GM19395 (cell line): Measurements from ENCODE around the gene MKRN2OS.

Source experiments
- ATAC-seq: cut with Tn5 transposase; IDR thresholded peaks from one replicate; pipeline ENCODE4 v1.9.1; 2021; ENCODE audit warnings: mild to moderate bottlenecking, moderate library complexity; ENCODE audit not compliant: unreplicated experiment

The MKRN2OS gene, protein sequence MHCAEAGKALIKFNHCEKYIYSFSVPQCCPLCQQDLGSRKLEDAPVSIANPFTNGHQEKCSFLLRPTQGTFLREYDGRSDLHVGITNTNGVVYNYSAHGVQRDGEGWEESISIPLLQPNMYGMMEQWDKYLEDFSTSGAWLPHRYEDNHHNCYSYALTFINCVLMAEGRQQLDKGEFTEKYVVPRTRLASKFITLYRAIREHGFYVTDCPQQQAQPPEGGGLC

GRCh38 chr3:12545473-12545791 is at the start of gene MKRN2OS:
TSS of gene MKRN2OS (minus strand) at chr3:12545499. CDS start at chr3:12545464, 35 bp downstream.
- no peak for ATAC-seq

GRCh38 chr3:12593473-12593872 is 48.2 kb upstream of the MKRN2OS start:
- no peak for ATAC-seq

DNA sequence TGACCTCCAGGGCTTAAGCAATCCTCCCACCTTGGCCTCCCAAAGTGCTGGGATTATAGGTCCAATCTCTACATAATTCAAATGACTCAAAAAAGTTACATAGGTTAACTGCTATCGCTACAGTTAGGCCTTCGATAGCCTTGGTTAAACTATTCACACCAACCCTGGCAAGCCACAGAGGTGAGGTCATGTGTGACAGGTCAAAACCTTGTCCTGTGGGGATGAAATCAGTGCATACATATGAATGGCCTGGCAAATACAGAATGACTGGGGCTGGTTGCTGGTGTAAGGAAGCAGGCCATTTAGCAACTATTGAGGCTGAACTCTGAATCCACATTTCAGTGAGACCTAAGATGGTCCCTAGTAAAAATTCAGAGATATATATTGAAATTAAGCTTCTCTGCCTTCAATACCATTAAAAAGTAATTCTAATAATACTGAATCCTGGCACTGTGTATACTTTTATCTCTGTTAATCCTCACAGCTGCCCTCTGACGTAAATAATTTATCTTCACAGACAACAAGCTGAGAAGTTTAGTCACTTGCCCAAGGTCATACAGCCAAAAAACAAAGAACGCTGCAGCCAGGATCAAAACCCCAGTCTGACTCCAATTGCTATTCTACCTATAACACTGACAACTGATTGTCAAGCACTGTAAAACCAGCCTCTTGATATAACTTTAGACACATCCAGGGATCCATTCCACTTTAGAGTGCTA is 46.9 kb upstream of the MKRN2OS start:
- ATAC-seq = no peak

DNA sequence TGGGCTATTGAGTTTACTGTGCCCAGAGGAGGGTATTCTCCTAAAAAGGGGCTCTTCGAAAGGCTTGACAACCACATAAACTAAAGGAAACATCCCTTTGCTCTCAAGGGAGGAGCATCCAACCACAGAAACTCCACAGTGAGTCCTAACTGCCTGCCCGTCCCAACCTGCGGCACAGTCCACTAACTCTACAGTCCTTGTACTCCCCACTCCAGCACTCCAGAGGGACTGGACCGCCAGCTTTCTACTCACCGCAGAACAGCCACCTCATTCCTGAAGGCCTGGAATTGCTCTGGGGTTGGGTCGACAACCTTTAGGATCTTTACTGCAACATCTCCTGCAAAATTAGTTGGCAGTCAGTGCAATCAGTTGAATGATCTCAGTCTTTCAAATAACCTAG is 46.2 kb upstream of the MKRN2OS start:
- no peak for ATAC-seq

- no peak for ATAC-seq
Measured at GRCh38 chr3:12590096-12590495, 44.8 kb upstream of the MKRN2OS start.

DNA sequence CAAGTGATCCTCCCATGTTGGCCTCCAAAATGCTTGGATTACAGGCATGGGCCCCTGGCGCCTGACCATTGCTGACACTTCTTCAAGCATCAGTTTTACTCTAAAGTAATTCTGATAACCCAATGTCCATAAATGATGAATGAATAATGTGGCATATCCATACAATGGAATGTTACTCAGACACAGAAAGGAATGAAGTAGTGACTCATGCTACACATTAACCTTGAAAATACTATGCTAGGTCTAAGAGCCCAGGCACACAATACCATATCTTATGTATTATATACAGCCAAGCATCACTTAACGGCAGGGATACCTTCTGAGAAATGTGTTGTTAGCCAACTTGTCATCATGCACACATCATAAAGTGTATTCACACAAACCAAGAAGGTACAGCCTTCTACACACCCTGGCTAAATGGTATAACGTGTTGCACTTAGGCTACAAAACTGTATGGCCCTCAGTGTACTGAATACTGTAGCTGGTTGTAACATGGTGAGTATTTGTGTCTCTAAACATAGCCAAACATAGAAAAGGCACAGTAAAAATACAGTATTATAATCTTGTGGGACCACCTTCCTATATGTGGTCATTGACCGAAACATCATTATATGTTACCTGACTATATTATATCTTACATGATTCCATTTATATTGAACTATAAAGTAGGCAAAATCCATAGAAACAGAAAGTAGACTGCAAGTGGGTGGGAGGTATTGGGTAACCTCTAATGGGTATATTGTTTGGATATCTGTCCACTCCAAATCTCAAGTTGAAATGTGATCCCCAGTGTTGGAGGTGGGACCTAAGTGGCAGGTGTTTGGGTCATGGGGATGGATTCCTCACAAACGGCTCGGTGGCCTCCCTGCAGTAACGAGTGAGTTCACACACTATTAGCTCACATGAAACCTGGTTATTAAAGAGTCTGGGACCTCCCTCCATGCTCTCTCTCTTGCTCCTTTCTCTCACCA is 43.0 kb upstream of the MKRN2OS start:
- no peak for ATAC-seq

- no peak for ATAC-seq
Measured at GRCh38 chr3:12586403-12586802, 41.1 kb upstream of the MKRN2OS start.

GRCh38 chr3:12585970-12586369 is 40.7 kb upstream of the MKRN2OS start:
- no peak for ATAC-seq

GRCh38 chr3:12585181-12585580 is 39.9 kb upstream of the MKRN2OS start:
- no peak for ATAC-seq

DNA sequence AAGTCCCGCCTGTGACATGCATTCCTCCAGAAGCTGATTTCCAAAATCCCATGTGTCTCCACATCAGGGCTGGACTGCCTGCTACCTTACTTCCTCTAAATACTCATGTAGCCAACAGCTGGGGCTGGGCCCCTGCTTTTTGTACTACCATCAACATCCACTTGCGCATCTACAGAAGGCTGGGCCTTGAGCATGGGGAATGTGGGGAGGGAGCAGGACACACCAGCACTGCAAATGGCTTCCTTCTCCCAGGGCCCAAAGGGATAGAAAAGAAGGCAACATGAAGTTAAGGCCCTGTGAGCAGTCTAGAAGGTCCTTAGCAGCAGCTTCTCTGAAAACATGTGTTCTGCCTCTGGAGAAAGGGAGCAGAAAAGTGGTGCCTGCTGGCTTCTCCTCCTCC is 38.8 kb upstream of the MKRN2OS start:
- no peak for ATAC-seq

DNA sequence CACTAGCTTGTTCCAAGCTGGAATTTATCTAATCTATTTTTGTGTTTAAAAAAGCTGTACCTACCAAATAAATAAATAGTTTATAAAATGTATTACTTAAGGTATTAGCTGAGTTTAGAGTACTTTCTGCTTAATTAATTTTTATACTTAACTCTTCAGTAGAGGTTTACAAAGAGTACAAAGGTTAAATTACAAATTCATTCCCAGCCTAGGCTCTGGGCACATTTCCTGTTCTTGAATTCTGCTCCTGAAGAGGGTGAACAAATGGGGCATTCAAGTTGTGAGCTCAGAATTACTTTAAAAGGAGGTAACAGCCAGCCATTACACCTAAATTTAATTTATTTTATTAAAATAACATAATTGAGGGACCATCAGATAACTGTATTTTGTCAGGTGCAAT is 38.0 kb upstream of the MKRN2OS start:
- no peak for ATAC-seq

DNA sequence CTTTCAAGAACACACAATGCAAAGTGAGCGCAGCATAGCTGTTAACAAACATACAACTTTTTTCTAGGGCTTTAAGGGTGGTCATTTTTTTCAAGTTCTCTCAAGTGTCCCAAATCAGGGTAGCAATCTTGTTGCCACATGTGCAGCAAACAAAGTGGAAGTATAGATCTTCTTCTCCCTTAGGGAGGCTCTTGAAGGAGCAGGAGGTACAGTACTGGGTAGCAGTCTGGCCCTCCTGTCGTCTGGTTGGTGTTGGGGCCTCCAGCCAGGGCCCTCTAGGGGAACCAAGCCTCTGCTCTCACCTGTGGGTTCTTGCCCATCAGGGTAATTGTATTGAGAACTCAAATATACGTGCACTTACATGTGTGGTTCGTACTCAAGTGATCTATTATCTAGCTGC is 37.4 kb upstream of the MKRN2OS start:
- no peak for ATAC-seq

DNA sequence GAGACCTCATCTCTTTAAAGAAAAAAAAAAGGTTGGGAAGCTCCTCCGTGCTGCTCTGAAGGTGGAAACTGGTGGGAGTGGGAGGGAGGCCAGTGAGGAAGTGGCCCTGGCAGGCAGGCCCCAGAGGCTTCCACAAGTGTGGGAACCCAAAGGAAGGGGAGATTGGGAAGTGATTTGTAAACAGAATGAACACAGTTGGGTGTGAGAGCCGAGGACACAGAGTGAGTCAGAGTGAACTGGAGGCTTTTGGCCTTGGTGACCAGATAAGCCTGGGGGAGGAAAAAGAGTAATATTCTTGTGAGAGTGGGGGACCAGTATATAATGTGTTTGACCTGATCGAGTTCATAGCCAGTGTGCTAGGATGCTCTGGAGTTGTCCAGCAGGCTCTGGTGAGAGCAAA is 34.6 kb upstream of the MKRN2OS start:
- ATAC-seq = no peak

DNA sequence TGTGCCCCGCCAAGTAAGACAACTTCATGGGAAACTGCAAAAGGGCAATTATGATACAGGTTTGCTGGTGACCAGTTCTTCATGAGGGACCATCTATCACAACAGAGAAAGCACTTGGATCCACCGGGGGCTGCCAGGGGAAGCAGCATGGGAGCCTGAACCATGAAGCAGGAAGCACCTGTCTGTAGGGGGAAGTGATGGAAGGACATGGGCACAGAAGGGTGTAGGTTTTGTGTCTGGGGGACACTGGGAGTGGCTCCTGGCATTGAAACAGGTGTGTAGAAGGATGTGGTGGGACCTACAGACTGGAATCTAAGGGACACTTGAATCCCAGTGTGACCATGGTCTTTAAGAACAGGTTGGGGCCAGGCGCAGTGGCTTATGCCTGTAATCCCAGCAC is 34.2 kb upstream of the MKRN2OS start:
- no peak for ATAC-seq

DNA sequence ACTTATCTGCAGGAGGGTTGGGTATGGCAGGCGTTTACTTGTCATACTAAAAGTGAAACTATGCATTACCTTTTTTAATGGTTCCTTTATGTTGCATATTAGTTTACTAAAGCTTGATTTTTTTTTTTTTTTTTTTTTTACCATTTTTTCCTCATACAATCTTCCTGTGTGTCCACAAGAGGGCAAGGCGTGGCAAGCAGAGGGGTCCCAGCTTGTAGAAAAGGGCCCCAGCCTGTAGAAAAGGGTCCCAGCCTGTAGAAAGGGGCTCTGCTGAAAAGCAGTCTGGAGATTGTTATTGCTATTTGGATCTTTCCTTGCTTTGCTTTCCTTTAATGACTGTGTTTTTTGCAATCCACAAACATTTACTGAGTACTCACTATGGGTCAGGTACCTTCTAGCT is 33.4 kb upstream of the MKRN2OS start:
- ATAC-seq = no peak

DNA sequence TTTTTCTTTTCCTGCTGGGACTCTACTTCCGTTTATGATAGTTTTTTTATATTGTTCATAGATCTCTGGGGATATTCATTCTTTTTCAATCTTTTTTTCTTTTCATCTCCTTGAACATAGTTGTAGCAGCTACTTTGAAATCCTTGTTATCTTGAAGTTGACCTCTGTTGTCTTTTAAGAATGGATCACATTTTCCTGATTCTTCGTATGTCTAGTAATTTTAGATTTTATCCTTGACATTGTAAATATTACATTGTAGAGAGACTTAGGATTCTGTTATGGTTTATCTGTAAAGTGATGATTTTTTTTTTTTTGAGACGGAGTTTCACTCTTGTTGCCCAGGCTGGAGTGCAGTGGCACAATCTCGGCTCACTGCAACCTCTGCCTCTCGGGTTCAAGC is 32.1 kb upstream of the MKRN2OS start:
- ATAC-seq = no peak

DNA sequence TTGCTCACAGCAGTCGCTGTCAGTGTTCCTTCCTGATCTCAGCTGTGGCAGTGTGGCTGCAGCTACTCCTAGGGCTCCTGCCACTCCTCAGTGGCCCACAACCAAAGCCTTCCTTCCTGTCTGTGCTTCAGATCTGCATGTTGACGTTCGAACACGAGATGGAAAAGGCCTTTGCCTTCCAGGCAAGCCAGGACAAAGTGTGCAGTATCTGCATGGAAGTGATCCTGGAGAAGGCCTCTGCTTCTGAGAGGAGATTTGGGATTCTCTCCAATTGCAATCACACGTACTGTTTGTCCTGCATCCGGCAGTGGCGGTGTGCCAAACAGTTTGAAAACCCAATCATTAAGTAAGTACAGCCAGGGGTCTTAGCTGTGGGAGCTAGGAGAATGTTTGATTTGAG is 29.4 kb upstream of the MKRN2OS start:
- ATAC-seq = no peak

DNA sequence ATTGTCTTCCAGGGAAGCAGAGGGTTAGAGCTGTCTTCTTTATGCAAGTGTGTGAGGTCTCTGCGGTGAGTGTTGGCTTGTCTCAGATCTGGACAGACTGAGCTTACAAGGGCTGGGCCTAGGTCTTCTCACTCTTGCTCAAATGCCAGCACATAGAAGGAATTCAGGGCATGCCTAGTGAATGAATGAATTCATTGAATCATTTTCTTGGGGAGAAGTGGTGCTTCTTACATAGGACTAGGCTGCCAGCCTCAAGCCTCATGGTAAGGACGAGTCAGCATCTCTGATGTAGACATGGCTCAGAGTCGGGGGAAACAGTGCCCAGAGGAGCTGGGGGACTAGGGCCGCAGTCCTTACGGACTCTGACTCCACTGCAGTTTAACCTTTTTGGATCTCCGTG is 28.8 kb upstream of the MKRN2OS start:
- no peak for ATAC-seq

DNA sequence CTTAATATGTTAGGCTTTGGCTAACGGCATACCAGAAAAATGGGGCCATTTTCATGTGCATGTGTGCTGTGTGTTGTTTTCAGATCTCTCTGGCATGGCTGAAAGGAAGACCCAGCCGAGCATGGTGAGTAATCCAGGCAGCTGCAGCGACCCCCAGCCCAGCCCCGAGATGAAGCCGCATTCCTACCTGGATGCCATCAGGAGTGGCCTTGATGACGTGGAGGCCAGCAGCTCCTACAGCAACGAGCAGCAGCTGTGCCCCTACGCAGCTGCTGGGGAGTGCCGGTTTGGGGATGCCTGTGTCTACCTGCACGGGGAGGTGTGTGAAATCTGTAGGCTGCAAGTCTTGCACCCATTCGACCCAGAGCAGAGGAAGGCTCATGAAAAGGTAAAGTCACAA is 26.7 kb upstream of the MKRN2OS start:
- no peak for ATAC-seq

GRCh38 chr3:12569836-12570235 is 24.5 kb upstream of the MKRN2OS start:
- no peak for ATAC-seq

DNA sequence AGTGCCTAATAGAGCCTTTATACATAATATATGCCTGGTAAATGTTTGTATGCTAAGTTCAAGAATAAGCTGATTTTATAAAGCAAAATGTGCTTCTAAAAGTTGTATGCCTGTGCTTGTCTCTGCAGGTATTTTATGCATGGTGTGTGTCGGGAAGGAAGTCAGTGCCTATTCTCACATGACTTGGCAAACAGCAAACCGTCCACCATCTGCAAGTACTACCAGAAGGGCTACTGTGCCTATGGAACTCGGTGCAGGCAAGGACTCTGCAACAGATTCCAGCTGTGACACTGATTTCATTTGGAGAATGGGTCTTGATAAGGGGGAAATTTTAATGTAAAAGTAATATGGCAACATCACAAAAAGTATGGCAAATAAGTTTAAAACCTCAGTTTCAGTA is 23.4 kb upstream of the MKRN2OS start:
- no peak for ATAC-seq

GRCh38 chr3:12566976-12567375 is 21.7 kb upstream of the MKRN2OS start:
- no peak for ATAC-seq
